ENCODE data around the gene PPP1R9B.

The PPP1R9B gene

DNA sequence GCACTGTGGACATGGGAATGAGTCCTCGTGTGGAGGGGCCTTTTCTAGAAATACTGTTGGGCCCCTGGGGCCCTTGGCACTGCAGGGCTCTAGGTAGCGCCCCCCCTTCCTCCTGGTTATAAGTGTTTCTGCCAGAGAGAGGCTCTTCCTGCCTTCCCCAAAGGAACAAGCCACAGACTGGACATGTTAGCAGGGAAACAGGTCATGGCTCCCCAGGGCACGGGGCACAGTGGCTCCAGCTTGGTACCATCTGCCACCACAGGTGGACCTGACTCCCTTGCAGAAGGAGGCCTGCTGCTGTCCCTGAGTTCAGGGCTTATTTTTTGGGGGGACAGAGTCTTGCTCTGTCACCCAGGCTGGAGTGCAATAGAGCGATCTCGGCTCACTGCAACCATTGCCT is 46.5 kb downstream of the PPP1R9B start:
- ATAC-seq: no peak
- no peak for TF ChIP-seq CSDC2 (CRISPR knock-in tag; IDR thresholded peaks at IDR 0.05)
- TF ChIP-seq BACH2 (CRISPR knock-in tag; IDR thresholded peaks at IDR 0.05; ENCODE audit: borderline replicate concordance): no peak
- TF ChIP-seq GLIS3 (CRISPR knock-in tag; IDR thresholded peaks at IDR 0.05): no peak
- TF ChIP-seq ZFP3 (CRISPR knock-in tag; IDR thresholded peaks at IDR 0.05): no peak
- TF ChIP-seq ZC3H10 (CRISPR knock-in tag; IDR thresholded peaks at IDR 0.05): no peak
- TF ChIP-seq ARNTL (CRISPR knock-in tag; IDR thresholded peaks at IDR 0.05; ENCODE audit: borderline replicate concordance, low read depth): no peak
- no peak for TF ChIP-seq SNAI2 (CRISPR knock-in tag; IDR thresholded peaks at IDR 0.05)
- no peak for TF ChIP-seq PPARA (CRISPR knock-in tag; IDR thresholded peaks at IDR 0.05; ENCODE audit: borderline replicate concordance)
- no peak for TF ChIP-seq ESRRG (CRISPR knock-in tag; IDR thresholded peaks at IDR 0.05)
- no peak for TF ChIP-seq RARB (CRISPR knock-in tag; IDR thresholded peaks at IDR 0.05)
- TF ChIP-seq TCF4 (CRISPR knock-in tag; IDR thresholded peaks at IDR 0.05; ENCODE audit: borderline replicate concordance): no peak
- TF ChIP-seq, protein P1, sequence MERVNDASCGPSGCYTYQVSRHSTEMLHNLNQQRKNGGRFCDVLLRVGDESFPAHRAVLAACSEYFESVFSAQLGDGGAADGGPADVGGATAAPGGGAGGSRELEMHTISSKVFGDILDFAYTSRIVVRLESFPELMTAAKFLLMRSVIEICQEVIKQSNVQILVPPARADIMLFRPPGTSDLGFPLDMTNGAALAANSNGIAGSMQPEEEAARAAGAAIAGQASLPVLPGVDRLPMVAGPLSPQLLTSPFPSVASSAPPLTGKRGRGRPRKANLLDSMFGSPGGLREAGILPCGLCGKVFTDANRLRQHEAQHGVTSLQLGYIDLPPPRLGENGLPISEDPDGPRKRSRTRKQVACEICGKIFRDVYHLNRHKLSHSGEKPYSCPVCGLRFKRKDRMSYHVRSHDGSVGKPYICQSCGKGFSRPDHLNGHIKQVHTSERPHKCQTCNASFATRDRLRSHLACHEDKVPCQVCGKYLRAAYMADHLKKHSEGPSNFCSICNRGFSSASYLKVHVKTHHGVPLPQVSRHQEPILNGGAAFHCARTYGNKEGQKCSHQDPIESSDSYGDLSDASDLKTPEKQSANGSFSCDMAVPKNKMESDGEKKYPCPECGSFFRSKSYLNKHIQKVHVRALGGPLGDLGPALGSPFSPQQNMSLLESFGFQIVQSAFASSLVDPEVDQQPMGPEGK (CRISPR knock-in tag; IDR thresholded peaks at IDR 0.05; ENCODE audit: borderline replicate concordance): no peak
- TF ChIP-seq ZNF70 (CRISPR knock-in tag; IDR thresholded peaks at IDR 0.05): no peak
- TF ChIP-seq, protein P2, sequence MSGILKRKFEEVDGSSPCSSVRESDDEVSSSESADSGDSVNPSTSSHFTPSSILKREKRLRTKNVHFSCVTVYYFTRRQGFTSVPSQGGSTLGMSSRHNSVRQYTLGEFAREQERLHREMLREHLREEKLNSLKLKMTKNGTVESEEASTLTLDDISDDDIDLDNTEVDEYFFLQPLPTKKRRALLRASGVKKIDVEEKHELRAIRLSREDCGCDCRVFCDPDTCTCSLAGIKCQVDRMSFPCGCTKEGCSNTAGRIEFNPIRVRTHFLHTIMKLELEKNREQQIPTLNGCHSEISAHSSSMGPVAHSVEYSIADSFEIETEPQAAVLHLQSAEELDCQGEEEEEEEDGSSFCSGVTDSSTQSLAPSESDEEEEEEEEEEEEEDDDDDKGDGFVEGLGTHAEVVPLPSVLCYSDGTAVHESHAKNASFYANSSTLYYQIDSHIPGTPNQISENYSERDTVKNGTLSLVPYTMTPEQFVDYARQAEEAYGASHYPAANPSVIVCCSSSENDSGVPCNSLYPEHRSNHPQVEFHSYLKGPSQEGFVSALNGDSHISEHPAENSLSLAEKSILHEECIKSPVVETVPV (CRISPR knock-in tag; IDR thresholded peaks at IDR 0.05): no peak
- no peak for TF ChIP-seq ZNF565 (CRISPR knock-in tag; conservative IDR thresholded peaks at IDR 0.05; ENCODE audit: low read depth)
- TF ChIP-seq, protein P3, sequence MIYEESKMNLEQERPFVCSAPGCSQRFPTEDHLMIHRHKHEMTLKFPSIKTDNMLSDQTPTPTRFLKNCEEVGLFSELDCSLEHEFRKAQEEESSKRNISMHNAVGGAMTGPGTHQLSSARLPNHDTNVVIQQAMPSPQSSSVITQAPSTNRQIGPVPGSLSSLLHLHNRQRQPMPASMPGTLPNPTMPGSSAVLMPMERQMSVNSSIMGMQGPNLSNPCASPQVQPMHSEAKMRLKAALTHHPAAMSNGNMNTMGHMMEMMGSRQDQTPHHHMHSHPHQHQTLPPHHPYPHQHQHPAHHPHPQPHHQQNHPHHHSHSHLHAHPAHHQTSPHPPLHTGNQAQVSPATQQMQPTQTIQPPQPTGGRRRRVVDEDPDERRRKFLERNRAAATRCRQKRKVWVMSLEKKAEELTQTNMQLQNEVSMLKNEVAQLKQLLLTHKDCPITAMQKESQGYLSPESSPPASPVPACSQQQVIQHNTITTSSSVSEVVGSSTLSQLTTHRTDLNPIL (CRISPR knock-in tag; IDR thresholded peaks at IDR 0.05; ENCODE audit: low read depth): no peak
- TF ChIP-seq TOX (CRISPR knock-in tag; IDR thresholded peaks at IDR 0.05; ENCODE audit: borderline replicate concordance): no peak
- TF ChIP-seq ISL1 (CRISPR knock-in tag; IDR thresholded peaks at IDR 0.05): no peak

DNA sequence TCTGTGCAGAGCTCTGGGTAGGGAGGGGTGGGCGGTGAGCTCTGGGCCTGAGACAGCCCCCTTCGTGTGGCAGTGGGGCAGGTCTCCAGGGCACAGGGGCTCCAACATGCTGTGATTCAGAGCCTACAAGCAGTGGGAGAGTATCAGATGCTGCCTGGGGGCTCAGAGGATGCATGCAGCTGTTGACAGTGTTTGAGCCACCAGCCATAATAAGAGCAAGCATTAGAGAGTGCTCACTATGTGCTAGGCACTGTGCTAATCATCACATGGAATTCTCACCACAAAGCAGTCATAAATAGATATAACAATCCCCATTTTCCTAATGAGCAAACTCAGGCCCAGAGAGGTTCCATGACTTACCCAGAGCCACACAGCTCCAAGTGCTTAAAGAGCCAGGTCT is 47.2 kb downstream of the PPP1R9B start:
- ATAC-seq: no peak
- no peak for TF ChIP-seq ISL1 (CRISPR knock-in tag; IDR thresholded peaks at IDR 0.05)
- no peak for TF ChIP-seq OSR1 (CRISPR knock-in tag; IDR thresholded peaks at IDR 0.05)
- TF ChIP-seq ZNF565 (CRISPR knock-in tag; conservative IDR thresholded peaks at IDR 0.05; ENCODE audit: low read depth): no peak
- no peak for TF ChIP-seq ZNF8 (CRISPR knock-in tag; IDR thresholded peaks at IDR 0.05)
- no peak for TF ChIP-seq ZFP30 (CRISPR knock-in tag; IDR thresholded peaks at IDR 0.05)
- TF ChIP-seq, protein P4, sequence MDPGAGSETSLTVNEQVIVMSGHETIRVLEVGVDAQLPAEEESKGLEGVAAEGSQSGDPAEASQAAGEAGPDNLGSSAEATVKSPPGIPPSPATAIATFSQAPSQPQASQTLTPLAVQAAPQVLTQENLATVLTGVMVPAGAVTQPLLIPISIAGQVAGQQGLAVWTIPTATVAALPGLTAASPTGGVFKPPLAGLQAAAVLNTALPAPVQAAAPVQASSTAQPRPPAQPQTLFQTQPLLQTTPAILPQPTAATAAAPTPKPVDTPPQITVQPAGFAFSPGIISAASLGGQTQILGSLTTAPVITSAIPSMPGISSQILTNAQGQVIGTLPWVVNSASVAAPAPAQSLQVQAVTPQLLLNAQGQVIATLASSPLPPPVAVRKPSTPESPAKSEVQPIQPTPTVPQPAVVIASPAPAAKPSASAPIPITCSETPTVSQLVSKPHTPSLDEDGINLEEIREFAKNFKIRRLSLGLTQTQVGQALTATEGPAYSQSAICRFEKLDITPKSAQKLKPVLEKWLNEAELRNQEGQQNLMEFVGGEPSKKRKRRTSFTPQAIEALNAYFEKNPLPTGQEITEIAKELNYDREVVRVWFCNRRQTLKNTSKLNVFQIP (CRISPR knock-in tag; IDR thresholded peaks at IDR 0.05; ENCODE audit: borderline replicate concordance, low read depth): no peak
- TF ChIP-seq ZNF70 (CRISPR knock-in tag; IDR thresholded peaks at IDR 0.05): no peak
- TF ChIP-seq, protein P1 (CRISPR knock-in tag; IDR thresholded peaks at IDR 0.05; ENCODE audit: borderline replicate concordance): no peak
- no peak for TF ChIP-seq CSDC2 (CRISPR knock-in tag; IDR thresholded peaks at IDR 0.05)
- TF ChIP-seq, protein P2 (CRISPR knock-in tag; IDR thresholded peaks at IDR 0.05): no peak
- TF ChIP-seq BACH2 (CRISPR knock-in tag; IDR thresholded peaks at IDR 0.05; ENCODE audit: borderline replicate concordance): no peak
- TF ChIP-seq, protein P3 (CRISPR knock-in tag; IDR thresholded peaks at IDR 0.05; ENCODE audit: low read depth): no peak
- no peak for TF ChIP-seq TCF4 (CRISPR knock-in tag; IDR thresholded peaks at IDR 0.05; ENCODE audit: borderline replicate concordance)
- no peak for TF ChIP-seq ESRRG (CRISPR knock-in tag; IDR thresholded peaks at IDR 0.05)
- TF ChIP-seq GLIS3 (CRISPR knock-in tag; IDR thresholded peaks at IDR 0.05): no peak
- TF ChIP-seq, protein P5, sequence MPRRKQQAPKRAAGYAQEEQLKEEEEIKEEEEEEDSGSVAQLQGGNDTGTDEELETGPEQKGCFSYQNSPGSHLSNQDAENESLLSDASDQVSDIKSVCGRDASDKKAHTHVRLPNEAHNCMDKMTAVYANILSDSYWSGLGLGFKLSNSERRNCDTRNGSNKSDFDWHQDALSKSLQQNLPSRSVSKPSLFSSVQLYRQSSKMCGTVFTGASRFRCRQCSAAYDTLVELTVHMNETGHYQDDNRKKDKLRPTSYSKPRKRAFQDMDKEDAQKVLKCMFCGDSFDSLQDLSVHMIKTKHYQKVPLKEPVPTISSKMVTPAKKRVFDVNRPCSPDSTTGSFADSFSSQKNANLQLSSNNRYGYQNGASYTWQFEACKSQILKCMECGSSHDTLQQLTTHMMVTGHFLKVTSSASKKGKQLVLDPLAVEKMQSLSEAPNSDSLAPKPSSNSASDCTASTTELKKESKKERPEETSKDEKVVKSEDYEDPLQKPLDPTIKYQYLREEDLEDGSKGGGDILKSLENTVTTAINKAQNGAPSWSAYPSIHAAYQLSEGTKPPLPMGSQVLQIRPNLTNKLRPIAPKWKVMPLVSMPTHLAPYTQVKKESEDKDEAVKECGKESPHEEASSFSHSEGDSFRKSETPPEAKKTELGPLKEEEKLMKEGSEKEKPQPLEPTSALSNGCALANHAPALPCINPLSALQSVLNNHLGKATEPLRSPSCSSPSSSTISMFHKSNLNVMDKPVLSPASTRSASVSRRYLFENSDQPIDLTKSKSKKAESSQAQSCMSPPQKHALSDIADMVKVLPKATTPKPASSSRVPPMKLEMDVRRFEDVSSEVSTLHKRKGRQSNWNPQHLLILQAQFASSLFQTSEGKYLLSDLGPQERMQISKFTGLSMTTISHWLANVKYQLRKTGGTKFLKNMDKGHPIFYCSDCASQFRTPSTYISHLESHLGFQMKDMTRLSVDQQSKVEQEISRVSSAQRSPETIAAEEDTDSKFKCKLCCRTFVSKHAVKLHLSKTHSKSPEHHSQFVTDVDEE (CRISPR knock-in tag; IDR thresholded peaks at IDR 0.05): no peak
- TF ChIP-seq ARNTL (CRISPR knock-in tag; IDR thresholded peaks at IDR 0.05; ENCODE audit: borderline replicate concordance, low read depth): no peak
- TF ChIP-seq PPARA (CRISPR knock-in tag; IDR thresholded peaks at IDR 0.05; ENCODE audit: borderline replicate concordance): no peak

All from SK-N-SH treated with all-trans-retinoic acid at 6 μM for 48 hours (cell line).